IMR-90 (cell line): ENCODE results near the gene ENAH. TPM values are rescaled to one million over a fixed set of nuclear protein-coding genes. Genes with fewer than 3 reads are reported as not detected.

ENCODE experiments used
- ATAC-seq: fragments of 200-7000 bp; cut with Tn5 transposase; 2 replicates; pipeline ENCODE4 v1.9.1; 2020; ENCODE audit warnings: low read depth, mild to moderate bottlenecking, moderate library complexity
- BruUV-seq: library from RNA; stranded (reverse); fragments of 400-500 nt; replicated peaks from 2 replicates; lab custom pipeline; 2021; lab: Mats Ljungman, UMichigan
- CTCF ChIA-PET: fragments of 300-600 bp; formaldehyde crosslinking; extraction: SDS; loops from one replicate; lab custom pipeline; 2021; ENCODE audit warnings: antibody characterized with exemption; lab: Yijun Ruan, JAX
- POLR2A ChIA-PET: fragments of 300-600 bp; sonication (Branson Sonifier 250); formaldehyde crosslinking; loops from one replicate; lab custom pipeline; 2022; ENCODE audit warnings: antibody characterized with exemption; ENCODE audit not compliant: unreplicated experiment; lab: Charles Lee
- DNase-seq: peaks from one replicate; pipeline ENCODE4 v3.0.0; 2013
- H2AFZ ChIP-seq: replicated peaks from 2 replicates; pipeline ENCODE3; 2013; ENCODE audit warnings: low read length, mild to moderate bottlenecking; ENCODE audit not compliant: poor library complexity
- H2AK5ac ChIP-seq: 2 replicates; pipeline ENCODE4 v1.6.1; 2013; ENCODE audit warnings: low read depth, low read length, inconsistent platforms
- H2AK9ac ChIP-seq: replicated peaks from 2 replicates; pipeline ENCODE3; 2013; ENCODE audit warnings: mild to moderate bottlenecking, low read depth, low read length, moderate library complexity; ENCODE audit not compliant: poor library complexity
- H2BK120ac ChIP-seq: 2 replicates; pipeline ENCODE4 v1.6.1; 2013; ENCODE audit warnings: low read depth, low read length, inconsistent platforms
- H2BK15ac ChIP-seq: 3 replicates; pipeline ENCODE4 v1.6.1; 2013; ENCODE audit warnings: low read depth, low read length, inconsistent platforms
- H2BK20ac ChIP-seq: 2 replicates; pipeline ENCODE4 v1.6.1; 2013; ENCODE audit warnings: low read depth, mild to moderate bottlenecking, inconsistent platforms, low read length, moderate library complexity
- H2BK5ac ChIP-seq: 2 replicates; pipeline ENCODE4 v1.6.1; 2013; ENCODE audit warnings: mild to moderate bottlenecking, low read depth, low read length, inconsistent platforms; ENCODE audit not compliant: poor library complexity, severe bottlenecking
- H3K14ac ChIP-seq: replicated peaks from 2 replicates; pipeline ENCODE4 v1.6.1; 2013; ENCODE audit warnings: low read depth, low read length, inconsistent platforms
- H3K18ac ChIP-seq: 2 replicates; pipeline ENCODE4 v1.6.1; 2013; ENCODE audit warnings: low read depth, low read length, control low read depth
- H3K23ac ChIP-seq: 2 replicates; pipeline ENCODE4 v1.6.1; 2013; ENCODE audit warnings: low read depth, low read length, inconsistent platforms
- H3K27ac ChIP-seq: 2 replicates; pipeline ENCODE4 v1.5.1; 2013; ENCODE audit warnings: mild to moderate bottlenecking, control low read depth, low read length; ENCODE audit not compliant: insufficient read depth
- H3K27me3 ChIP-seq: 2 replicates; pipeline ENCODE4 v1.6.1; 2013; ENCODE audit warnings: low read length; ENCODE audit not compliant: control insufficient read depth, insufficient read depth
- H3K36me3 ChIP-seq: 2 replicates; pipeline ENCODE4 v1.6.1; 2013; ENCODE audit warnings: low read length, mixed read lengths; ENCODE audit not compliant: control insufficient read depth, insufficient read depth
- H3K4ac ChIP-seq: 2 replicates; pipeline ENCODE4 v1.6.1; 2013; ENCODE audit warnings: low read depth, low read length, inconsistent platforms
- H3K4me1 ChIP-seq: 2 replicates; pipeline ENCODE4 v1.6.1; 2013; ENCODE audit warnings: low read length, mixed read lengths; ENCODE audit not compliant: control insufficient read depth, insufficient read depth
- H3K4me2 ChIP-seq: 2 replicates; pipeline ENCODE4 v1.6.1; 2013; ENCODE audit warnings: low read depth, mild to moderate bottlenecking, control low read depth, low read length, moderate library complexity
- H3K4me3 ChIP-seq: 2 replicates; pipeline ENCODE4 v1.5.1; 2013; ENCODE audit warnings: low read depth, mild to moderate bottlenecking, control low read depth, low read length, moderate library complexity; ENCODE audit not compliant: insufficient read depth
- H3K56ac ChIP-seq: 2 replicates; pipeline ENCODE4 v1.6.1; 2013; ENCODE audit warnings: low read length, inconsistent platforms; ENCODE audit not compliant: insufficient read depth; ENCODE audit errors: extremely low read depth
- H3K79me1 ChIP-seq, 2 experiments: 2 replicates each; pipeline ENCODE4 v1.6.1; 2013; ENCODE audit warnings: low read length in 2 of 2, inconsistent platforms in 1 of 2, low read depth in 1 of 2
- H3K9ac ChIP-seq: 2 replicates; pipeline ENCODE4 v1.6.1; 2013; ENCODE audit warnings: low read depth, low read length, control low read depth
- H3K9me1 ChIP-seq: 2 replicates; pipeline ENCODE4 v1.6.1; 2013; ENCODE audit warnings: low read length, inconsistent platforms; ENCODE audit not compliant: insufficient read depth
- H3K9me3 ChIP-seq: 2 replicates; pipeline ENCODE4 v1.6.1; 2013; ENCODE audit warnings: low read length; ENCODE audit not compliant: control insufficient read depth, insufficient read depth
- H4K20me1 ChIP-seq: 2 replicates; pipeline ENCODE4 v1.6.1; 2013; ENCODE audit warnings: low read length, inconsistent platforms; ENCODE audit not compliant: insufficient read depth
- H4K5ac ChIP-seq: 2 replicates; pipeline ENCODE4 v1.6.1; 2013; ENCODE audit warnings: mild to moderate bottlenecking, low read depth, low read length, control low read depth
- H4K8ac ChIP-seq, 2 experiments: 2 replicates each; pipeline ENCODE4 v1.6.1; 2013; ENCODE audit warnings: low read depth in 2 of 2, low read length in 2 of 2, control low read depth in 1 of 2, inconsistent platforms in 1 of 2
- H4K91ac ChIP-seq: 2 replicates; pipeline ENCODE4 v1.6.1; 2013; ENCODE audit warnings: low read depth, low read length, inconsistent platforms; ENCODE audit not compliant: insufficient read depth
- BHLHE40 ChIP-seq: fragments of 150-350 bp; IDR thresholded peaks from 2 replicates; pipeline ENCODE4 v1.6.1; 2016; ENCODE audit warnings: mild to moderate bottlenecking, low read depth, low read length
- FOS ChIP-seq: fragments of 150-350 bp; IDR thresholded peaks from 2 replicates; pipeline ENCODE4 v1.6.1; 2016; ENCODE audit warnings: low read depth, low read length
- MAZ ChIP-seq: IDR thresholded peaks from 2 replicates; pipeline ENCODE4 v1.6.1; 2012; ENCODE audit warnings: low read depth, mild to moderate bottlenecking, low read length, improper control_type of control experiment, moderate library complexity, borderline replicate concordance
- POLR2A ChIP-seq: IDR thresholded peaks from 2 replicates; pipeline ENCODE4 v1.6.1; 2012; ENCODE audit warnings: mild to moderate bottlenecking, low read depth, low read length
- RFX5 ChIP-seq: IDR thresholded peaks from 2 replicates; pipeline ENCODE4 v1.8.0; 2012; ENCODE audit warnings: low read depth, mild to moderate bottlenecking, low read length, moderate library complexity
- USF2 ChIP-seq: fragments of 150-350 bp; IDR thresholded peaks from 2 replicates; pipeline ENCODE4 v1.6.1; 2017; ENCODE audit warnings: mild to moderate bottlenecking, antibody characterized with exemption, low read length, low read depth
- WGBS, 2 experiments: methylation state at CpG; one replicate each; pipeline versions ENCODE4 v1.1.5 to v1.1.7; 2013; ENCODE audit warnings: missing lambda C conversion rate in 2 of 2; ENCODE audit not compliant: insufficient read length in 1 of 2; ENCODE audit errors: extremely low coverage in 2 of 2; 5-methylcytosine and 5-hydroxymethylcytosine counted together
- dilution Hi-C: fragments of 300-500 bp; cut with HindIII; formaldehyde crosslinking; loops from one replicate; pipeline ENCODE4 v1.14.3; 2018; ENCODE audit warnings: low sequenced_read_pairs; ENCODE audit not compliant: unreplicated experiment
- in situ Hi-C: fragments of 300-500 bp; cut with MboI; formaldehyde crosslinking; loops from 3 replicates; pipeline ENCODE4 v1.14.3; 2019; ENCODE audit warnings: low sequenced_read_pairs, inconsistent platforms, mixed read lengths
- intact Hi-C: fragments of 100-400 bp; cut with micrococcal nuclease; formaldehyde crosslinking; loops from 2 replicates; pipeline ENCODE4 v1.10.0; 2022
- polyA plus RNA-seq, 3 experiments: library from polyadenylated mRNA; depleted of rRNA; stranded (reverse); fragments of >200 nt; gene quantifications; 2 replicates each; pipeline ENCODE4 v1.2.3, GENCODE V29; 2012; ENCODE audit warnings: low replicate concordance in 1 of 3
- total RNA-seq: library from RNA; depleted of rRNA; stranded (reverse); fragments of >200 nt; gene quantifications from 2 replicates; pipeline ENCODE4 v1.2.3, GENCODE V29; 2012
- TF ChIP-seq, protein P1 (sequence below): fragments of 150-350 bp; IDR thresholded peaks from 2 replicates; pipeline ENCODE4 v1.6.1; 2016; ENCODE audit warnings: low read depth, mild to moderate bottlenecking, low read length, moderate library complexity, borderline replicate concordance

The ENAH gene
- total and polyA plus RNA-seq, 2 of the 4 experiments (the other 2 are of a cell fraction), result 61.3 to 86.9 TPM

DNA sequence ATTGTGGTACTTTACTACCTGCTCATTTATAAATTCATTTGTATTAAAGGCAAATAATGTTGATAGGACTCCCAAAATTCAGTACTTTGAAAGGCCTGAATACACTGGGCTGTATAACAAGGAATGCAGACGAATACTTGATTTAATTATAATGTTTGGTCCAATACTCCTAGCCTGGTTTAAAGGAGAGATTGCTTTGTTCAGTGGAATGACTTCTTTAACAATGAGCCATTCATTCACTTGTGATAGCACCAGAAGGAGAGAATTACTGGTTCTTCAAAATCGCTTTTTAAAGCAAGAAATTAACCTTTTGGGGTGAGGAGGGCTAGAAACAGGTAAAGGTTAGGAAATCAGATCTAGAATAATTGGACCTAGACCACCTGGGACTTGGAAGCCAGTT lies 28.3 kb upstream of the ENAH start:
- no peak overlapping the region for H2BK5ac ChIP-seq
- H3K56ac ChIP-seq, result no peak overlapping the region
- no peak overlapping the region for H2BK20ac ChIP-seq
- WGBS, 2 experiments, result no CpG with 5 or more reads among the region's 2 CpGs
- H3K27me3 ChIP-seq, result no peaks in the 10 kb centered on the region; the same call in 1 of the 2 replicates
- ChIA-PET POLR2A (no interaction called here), CTCF (no interaction called here)
- no peak overlapping the region for H3K9ac ChIP-seq
- intact Hi-C loops (no loop called here), in situ Hi-C loops (no loop called here), dilution Hi-C loops (no loop called here)
- no peak overlapping the region for H4K91ac ChIP-seq
- no peak overlapping the region for H3K23ac ChIP-seq
- no peak overlapping the region for H2AK5ac ChIP-seq
- no peak overlapping the region for H4K8ac ChIP-seq
- DNase-seq (no peak), ATAC-seq (no peak)
- no peak overlapping the region for H4K5ac ChIP-seq
- no peak overlapping the region for H3K4me2 ChIP-seq
- H3K36me3 ChIP-seq, result no peaks in the 10 kb centered on the region
- no peaks in the 10 kb centered on the region; the same call in 1 of the 2 replicates for H3K9me3 ChIP-seq
- H4K20me1 ChIP-seq, result no peaks in the 10 kb centered on the region
- H3K4ac ChIP-seq, result no peak overlapping the region
- no peak overlapping the region for H2BK15ac ChIP-seq
- H3K4me3 ChIP-seq, result no peak overlapping the region
- no peaks in the 10 kb centered on the region for H3K79me1 ChIP-seq
- H2AFZ ChIP-seq, result no peak overlapping the region
- TF ChIP-seq USF2 (no peak), FOS (no peak), RFX5 (no peak), MAZ (no peak), BHLHE40 (no peak), POLR2A (no peak)
- TF ChIP-seq, protein P1, sequence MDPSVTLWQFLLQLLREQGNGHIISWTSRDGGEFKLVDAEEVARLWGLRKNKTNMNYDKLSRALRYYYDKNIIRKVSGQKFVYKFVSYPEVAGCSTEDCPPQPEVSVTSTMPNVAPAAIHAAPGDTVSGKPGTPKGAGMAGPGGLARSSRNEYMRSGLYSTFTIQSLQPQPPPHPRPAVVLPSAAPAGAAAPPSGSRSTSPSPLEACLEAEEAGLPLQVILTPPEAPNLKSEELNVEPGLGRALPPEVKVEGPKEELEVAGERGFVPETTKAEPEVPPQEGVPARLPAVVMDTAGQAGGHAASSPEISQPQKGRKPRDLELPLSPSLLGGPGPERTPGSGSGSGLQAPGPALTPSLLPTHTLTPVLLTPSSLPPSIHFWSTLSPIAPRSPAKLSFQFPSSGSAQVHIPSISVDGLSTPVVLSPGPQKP, result no peak
- no peak overlapping the region for H3K27ac ChIP-seq
- no peaks in the 10 kb centered on the region for H3K9me1 ChIP-seq
- no peak overlapping the region for H3K14ac ChIP-seq
- no peak overlapping the region for H3K18ac ChIP-seq
- no peaks in the 10 kb centered on the region for H3K4me1 ChIP-seq
- H2BK120ac ChIP-seq, result no peak overlapping the region
- no TSS peak for BruUV-seq
- H2AK9ac ChIP-seq, result no peak overlapping the region
